SK-N-SH (cell line): ENCODE measurements around the gene ITSN2. TPM values are rescaled to one million over a fixed set of nuclear protein-coding genes. Genes with fewer than 3 reads are reported as not detected.

ENCODE experiments used
- CTCF ChIA-PET: fragments of 300-600, 350-600 bp; formaldehyde crosslinking; extraction: SDS; loops from one replicate; lab custom pipeline; 2021; lab: Yijun Ruan, JAX
- POLR2A ChIA-PET: fragments of 350-600 bp; sonication (Branson Sonifier 250); formaldehyde crosslinking; extraction: SDS; loops from one replicate; lab custom pipeline; 2020; ENCODE audit warnings: antibody characterized with exemption, inconsistent platforms; lab: Yijun Ruan, JAX
- DNase-seq: peaks from one replicate; pipeline ENCODE4 v3.0.0; 2012
- H2AFZ ChIP-seq: fragments of 200-600 bp; sonication (generic); 2 replicates; pipeline ENCODE4 v1.8.1; 2016; ENCODE audit warnings: antibody characterized with exemption, mild to moderate bottlenecking, low read depth
- H3F3A ChIP-seq: fragments of 200-600 bp; sonication (generic); replicated peaks from 2 replicates; pipeline ENCODE3; 2016; ENCODE audit warnings: antibody characterized with exemption, mild to moderate bottlenecking; ENCODE audit not compliant: insufficient read depth
- H3K27ac ChIP-seq, 2 experiments: fragments of 200-500 bp in 1 of 2; fragments of 200-600 bp in 1 of 2; sonication (Bioruptor generic) in 1 of 2; sonication (generic), shearing (Covaris generic) in 1 of 2; 2 replicates each; pipeline versions ENCODE4 v1.5.1 to v1.6.1; 2014 to 2016; ENCODE audit warnings: low read depth in 2 of 2, inconsistent platforms in 1 of 2, low read length in 1 of 2, mild to moderate bottlenecking in 1 of 2, mixed read lengths in 1 of 2
- H3K27me3 ChIP-seq: fragments of 200-600 bp; sonication (generic), shearing (Covaris generic); 2 replicates; pipeline ENCODE4 v1.6.1; 2016; ENCODE audit warnings: mixed run types; ENCODE audit not compliant: insufficient read depth
- H3K36me3 ChIP-seq, 2 experiments: fragments of 200-500 bp in 1 of 2; fragments of 200-600 bp in 1 of 2; sonication (Bioruptor generic) in 1 of 2; sonication (generic) in 1 of 2; replicated peaks in 1 of 2; 2 replicates each; pipeline versions ENCODE3 to v1.5.1; 2014 to 2016; ENCODE audit warnings: low read length in 1 of 2, mild to moderate bottlenecking in 1 of 2; ENCODE audit not compliant: insufficient read depth in 2 of 2, control insufficient read depth in 1 of 2
- H3K4me1 ChIP-seq, 2 experiments: fragments of 200-500 bp in 1 of 2; fragments of 200-600 bp in 1 of 2; sonication (Bioruptor generic) in 1 of 2; sonication (generic), shearing (Covaris generic) in 1 of 2; 2 replicates each; pipeline versions ENCODE4 v1.5.1 to v1.6.1; 2014 to 2016; ENCODE audit warnings: low read depth in 1 of 2, low read length in 1 of 2, mixed run types in 1 of 2; ENCODE audit not compliant: insufficient read depth in 2 of 2, control insufficient read depth in 1 of 2
- H3K4me2 ChIP-seq: fragments of 200-600 bp; sonication (generic), shearing (Covaris generic); 2 replicates; pipeline ENCODE4 v1.6.1; 2017; ENCODE audit warnings: mixed run types
- H3K4me3 ChIP-seq, 2 experiments: fragments of 200-500 bp in 1 of 2; fragments of 200-600 bp in 1 of 2; sonication (Bioruptor generic) in 1 of 2; sonication (generic), shearing (Covaris generic) in 1 of 2; 2 replicates each; pipeline versions ENCODE4 v1.5.1 to v1.8.1; 2014 to 2016; ENCODE audit warnings: low read depth in 2 of 2, inconsistent platforms in 1 of 2, low read length in 1 of 2, mild to moderate bottlenecking in 1 of 2, mixed read lengths in 1 of 2, moderate library complexity in 1 of 2
- H3K79me2 ChIP-seq: fragments of 200-600 bp; sonication (generic); 2 replicates; pipeline ENCODE4 v1.8.1; 2017; ENCODE audit warnings: mild to moderate bottlenecking; ENCODE audit not compliant: insufficient read depth
- H3K9ac ChIP-seq: fragments of 200-600 bp; sonication (generic); 2 replicates; pipeline ENCODE4 v1.6.1; 2017; ENCODE audit warnings: mixed run types
- H3K9me2 ChIP-seq: fragments of 200-600 bp; sonication (generic); 2 replicates; pipeline ENCODE4 v1.6.1; 2017; ENCODE audit warnings: mixed run types
- H3K9me3 ChIP-seq: fragments of 200-600 bp; sonication (generic); 2 replicates; pipeline ENCODE4 v1.6.1; 2017; ENCODE audit warnings: mixed run types, mild to moderate bottlenecking, moderate library complexity
- H4K20me1 ChIP-seq: fragments of 200-600 bp; sonication (generic); 2 replicates; pipeline ENCODE4 v1.6.1; 2017; ENCODE audit warnings: mild to moderate bottlenecking, mixed run types; ENCODE audit not compliant: insufficient read depth
- CHD2 ChIP-seq: fragments of 150-350 bp; IDR thresholded peaks from 2 replicates; pipeline ENCODE4 v1.6.1; 2018; ENCODE audit warnings: low read length; ENCODE audit not compliant: partially characterized antibody
- CTCF ChIP-seq: fragments of 200-600 bp; sonication (generic); IDR thresholded peaks from 2 replicates; pipeline ENCODE4 v1.6.1; 2017; ENCODE audit warnings: antibody characterized with exemption, mild to moderate bottlenecking, moderate library complexity
- ELF1 ChIP-seq: IDR thresholded peaks from 2 replicates; pipeline ENCODE4 v1.4.0; 2012
- EP300 ChIP-seq, 2 experiments: IDR thresholded peaks; 2 replicates each; pipeline versions ENCODE4 v1.4.0 to v1.6.1; 2012; ENCODE audit warnings: borderline replicate concordance in 1 of 2, low read depth in 1 of 2, low read length in 1 of 2
- FOXM1 ChIP-seq: IDR thresholded peaks from 2 replicates; pipeline ENCODE4 v1.4.0; 2012; ENCODE audit warnings: low read depth, mild to moderate bottlenecking
- GATA2 ChIP-seq: sonication (generic); formaldehyde crosslinking; IDR thresholded peaks from 2 replicates; pipeline ENCODE4 v1.5.0; 2020; ENCODE audit warnings: mild to moderate bottlenecking, missing genetic modification reagents
- JUND ChIP-seq: IDR thresholded peaks from 2 replicates; pipeline ENCODE4 v1.4.0; 2012
- MXI1 ChIP-seq: IDR thresholded peaks from 2 replicates; pipeline ENCODE4 v1.6.1; 2012; ENCODE audit warnings: mild to moderate bottlenecking, low read depth, low read length, improper control_type of control experiment
- NFIC ChIP-seq: IDR thresholded peaks from 2 replicates; pipeline ENCODE4 v1.4.0; 2012; ENCODE audit warnings: borderline replicate concordance
- POLR2AphosphoS5 ChIP-seq: IDR thresholded peaks from 2 replicates; pipeline ENCODE4 v1.6.1; 2012; ENCODE audit warnings: low read depth, low read length
- RCOR1 ChIP-seq: fragments of 150-350 bp; IDR thresholded peaks from 2 replicates; pipeline ENCODE4 v1.6.1; 2017; ENCODE audit warnings: antibody characterized with exemption, low read length
- REST ChIP-seq: IDR thresholded peaks from 2 replicates; pipeline ENCODE4 v1.6.1; 2012; ENCODE audit warnings: mild to moderate bottlenecking, low read depth, low read length, moderate library complexity
- RFX5 ChIP-seq: IDR thresholded peaks from 2 replicates; pipeline ENCODE4 v1.6.1; 2012; ENCODE audit warnings: mild to moderate bottlenecking, improper control_type of control experiment, low read length
- SMC3 ChIP-seq: IDR thresholded peaks from 2 replicates; pipeline ENCODE4 v1.6.1; 2012; ENCODE audit warnings: low read depth, low read length, improper control_type of control experiment
- TAF1 ChIP-seq: IDR thresholded peaks from 2 replicates; pipeline ENCODE4 v1.6.1; 2012; ENCODE audit warnings: low read depth, mild to moderate bottlenecking, low read length, moderate library complexity, borderline replicate concordance
- TCF12 ChIP-seq: IDR thresholded peaks from 2 replicates; pipeline ENCODE4 v1.4.0; 2012
- TEAD4 ChIP-seq: IDR thresholded peaks from 2 replicates; pipeline ENCODE4 v1.4.0; 2012; ENCODE audit warnings: mild to moderate bottlenecking, borderline replicate concordance; ENCODE audit not compliant: insufficient read depth
- YY1 ChIP-seq: IDR thresholded peaks from 2 replicates; pipeline ENCODE4 v1.4.0; 2012; ENCODE audit warnings: low read depth, mild to moderate bottlenecking
- WGBS: methylation state at CpG from one replicate; pipeline ENCODE4 v1.1.6; 2017; ENCODE audit warnings: low lambda C conversion rate; 5-methylcytosine and 5-hydroxymethylcytosine counted together
- polyA plus RNA-seq, 3 experiments: library from polyadenylated mRNA; depleted of rRNA; stranded (reverse); fragments of >200 nt; gene quantifications; 2 replicates each; pipeline ENCODE4 v1.2.3, GENCODE V29; 2012
- TF ChIP-seq, protein P1 (sequence below): IDR thresholded peaks from 2 replicates; pipeline ENCODE4 v1.4.0; 2012; ENCODE audit warnings: low read depth

Gene ITSN2
- polyA plus RNA-seq, 1 of the 3 experiments (the other 2 are of a cell fraction) = 11.9 TPM

- peaks cover 38 to 50% of the 10 kb centered on the region in 2 experiments for H3K36me3 ChIP-seq
- H3K27me3 ChIP-seq = no peaks in the 10 kb centered on the region
- CTCF ChIA-PET = interaction anchor here (1.5 to 1.7 kb wide), 2 partner anchors 9 to 191 kb away, joined by 3 to 4 read pairs; no protein-coding TSS in a partner anchor
- POLR2A ChIA-PET = no interaction called here
- H3F3A ChIP-seq = no peaks in the 10 kb centered on the region
- H3K4me3 ChIP-seq = no peak overlapping the region
- no peaks in the 10 kb centered on the region for H3K79me2 ChIP-seq
- H2AFZ ChIP-seq = no peak overlapping the region
- no peak overlapping the region for H3K9ac ChIP-seq
- H3K4me2 ChIP-seq = no peak overlapping the region
- TF ChIP-seq TCF12 (no peak), TAF1 (no peak), MXI1 (no peak), RCOR1 (no peak), JUND (no peak), YY1 (no peak), GATA2 (CRISPR knock-in tag) (no peak), ELF1 (no peak), FOXM1 (no peak), CHD2 (no peak), NFIC (no peak), POLR2AphosphoS5 (no peak)
- TF ChIP-seq, protein P1, sequence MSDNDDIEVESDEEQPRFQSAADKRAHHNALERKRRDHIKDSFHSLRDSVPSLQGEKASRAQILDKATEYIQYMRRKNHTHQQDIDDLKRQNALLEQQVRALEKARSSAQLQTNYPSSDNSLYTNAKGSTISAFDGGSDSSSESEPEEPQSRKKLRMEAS = no peak
- H3K9me2 ChIP-seq = no peaks in the 10 kb centered on the region
- H4K20me1 ChIP-seq = no peaks in the 10 kb centered on the region
- H3K9me3 ChIP-seq = no peaks in the 10 kb centered on the region
- DNase-seq = no peak
- H3K4me1 ChIP-seq = no peaks in the 10 kb centered on the region
- no peak overlapping the region for H3K27ac ChIP-seq
Observed at GRCh38 chr2:24274809-24275208, 85.5 kb downstream of the ITSN2 start.

DNA sequence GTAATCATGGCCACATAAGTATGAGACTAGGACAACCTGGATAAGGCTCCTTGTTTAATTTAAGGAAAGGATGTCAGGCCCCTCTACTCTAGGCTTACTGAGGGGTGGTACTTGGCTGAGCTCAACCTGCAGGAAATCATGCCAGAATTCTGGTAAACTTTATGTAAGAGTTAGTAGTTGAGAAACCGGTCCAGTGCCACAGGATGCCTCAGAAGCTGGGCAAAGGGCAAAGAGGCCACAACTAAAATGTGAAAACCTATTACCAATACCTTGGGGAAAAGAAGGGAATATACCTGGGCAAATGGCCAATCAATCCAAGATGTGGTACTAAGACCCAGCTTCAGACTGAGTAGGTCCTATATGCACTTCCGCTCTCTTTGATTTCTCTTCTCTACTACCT is 86.7 kb downstream of the ITSN2 start:
- TF ChIP-seq GATA2 (CRISPR knock-in tag) (no peak), EP300 (IDR thresholded peaks at IDR 0.05; ENCODE audit: borderline replicate concordance in 1 of 2, low read depth in 1 of 2, low read length in 1 of 2) (no peak), SMC3 (no peak), TEAD4 (no peak), CTCF (no peak), RFX5 (no peak), REST (no peak), NFIC (no peak), ELF1 (no peak)
- Histone ChIP-seq H3K9me2 (no peaks in the 10 kb centered on the region), H2AFZ (no peak overlapping the region), H3K27ac (no peak overlapping the region), H3K9me3 (no peaks in the 10 kb centered on the region), H3K4me1 (no peaks in the 10 kb centered on the region), H3K4me3 (no peak overlapping the region), H3K4me2 (no peak overlapping the region), H3K27me3 (no peaks in the 10 kb centered on the region), H3K9ac (no peak overlapping the region), H3K79me2 (no peaks in the 10 kb centered on the region), H3K36me3 (peaks cover 38 to 58% of the 10 kb centered on the region in 2 experiments), H4K20me1 (no peaks in the 10 kb centered on the region), H3F3A (no peaks in the 10 kb centered on the region)
- CTCF ChIA-PET = interaction anchor here (1.7 kb wide), 1 partner anchor 11 kb away, joined by 4 read pairs; no protein-coding TSS in a partner anchor
- 97% methylated on average over 2 of the region's 2 CpGs for WGBS
- POLR2A ChIA-PET = no interaction called here
- DNase-seq = no peak
